A549 (cell line): Measurements from ENCODE around the gene USF1. TPM values are rescaled to one million over a fixed set of nuclear protein-coding genes. Genes with fewer than 3 reads are reported as not detected.

ENCODE experiments used
- ATAC-seq, 2 experiments: fragments of 200-7000 bp in 1 of 2; fragments of >200 bp in 1 of 2; cut with Nextera tagmentation in 1 of 2; cut with Tn5 transposase in 1 of 2; 3 replicates each; pipeline versions ENCODE4 v1.8.0 to v1.9.1; 2018 to 2020; ENCODE audit warnings: mild to moderate bottlenecking in 1 of 2, moderate library complexity in 1 of 2
- CTCF ChIA-PET: fragments of 300-600 bp; sonication (Branson Sonifier 250); formaldehyde crosslinking; extraction: SDS; loops from one replicate; lab custom pipeline; 2021; ENCODE audit warnings: antibody characterized with exemption, inconsistent platforms; lab: Yijun Ruan, JAX
- POLR2A ChIA-PET: fragments of 350-600 bp; formaldehyde crosslinking; extraction: SDS; loops from one replicate; lab custom pipeline; 2021; ENCODE audit warnings: antibody characterized with exemption, inconsistent platforms; lab: Yijun Ruan, JAX
- DNase-seq, 2 experiments: peaks; one replicate each; pipeline versions ENCODE4 v3.0.0 to v3.0.0-alpha.2; 2011 to 2016; ENCODE audit warnings: low read depth in 1 of 2, low spot score in 1 of 2
- FAIRE-seq: peaks from 2 replicates; lab custom pipeline; 2011; peaks lifted over from hg19 to GRCh38; lab: Jason Lieb, UNC
- H3K27ac ChIP-seq, 2 experiments: fragments of >200 bp; sonication (Bioruptor Twin); formaldehyde crosslinking; 3 replicates each; pipeline ENCODE4 v1.5.1; 2016 to 2017
- H3K4me1 ChIP-seq: fragments of >200 bp; sonication (Bioruptor Twin); formaldehyde crosslinking; 3 replicates; pipeline ENCODE4 v1.6.1; 2016
- H3K4me2 ChIP-seq: fragments of >200 bp; sonication (Bioruptor Twin); formaldehyde crosslinking; 3 replicates; pipeline ENCODE4 v1.6.1; 2016
- H3K4me3 ChIP-seq: fragments of >200 bp; sonication (Bioruptor Twin); formaldehyde crosslinking; 3 replicates; pipeline ENCODE4 v1.5.1; 2016
- H3K9me3 ChIP-seq: fragments of >200 bp; sonication (Bioruptor Twin); formaldehyde crosslinking; 3 replicates; pipeline ENCODE4 v1.6.1; 2016
- ATOH8 ChIP-seq: fragments of 250-450 bp; sonication (Bioruptor Pico); IDR thresholded peaks from 2 replicates; pipeline ENCODE4 v1.5.0; 2020; ENCODE audit warnings: low read depth, mild to moderate bottlenecking, moderate library complexity
- BCL3 ChIP-seq: fragments of >200 bp; sonication (Bioruptor Twin); formaldehyde crosslinking; IDR thresholded peaks from 3 replicates; pipeline ENCODE4 v1.6.1; 2016
- CBX8 ChIP-seq: fragments of 200-600 bp; sonication (generic); IDR thresholded peaks from 2 replicates; pipeline ENCODE4 v1.6.1; 2016
- CEBPB ChIP-seq, 2 experiments: fragments of >200 bp in 1 of 2; sonication (Bioruptor Twin) in 1 of 2; formaldehyde crosslinking in 1 of 2; IDR thresholded peaks; 2 replicates each; pipeline ENCODE4 v1.6.1; 2012 to 2016
- CTCF ChIP-seq: fragments of >200 bp; sonication (Bioruptor Twin); formaldehyde crosslinking; IDR thresholded peaks from 3 replicates; pipeline ENCODE4 v1.5.1; 2016
- E2F6 ChIP-seq: IDR thresholded peaks from 2 replicates; pipeline ENCODE4 v1.6.1; 2012; ENCODE audit warnings: low read depth, borderline replicate concordance
- EHF ChIP-seq: fragments of 250-450 bp; sonication (Bioruptor Pico); IDR thresholded peaks from 2 replicates; pipeline ENCODE4 v1.5.0; 2020; ENCODE audit warnings: mild to moderate bottlenecking
- EP300 ChIP-seq, 2 experiments: fragments of >200 bp; sonication (Bioruptor Twin); formaldehyde crosslinking; IDR thresholded peaks; 2 replicates in 1 of 2; 3 replicates in 1 of 2; pipeline ENCODE4 v1.6.1; 2016 to 2017
- ESRRA ChIP-seq: fragments of 150-350 bp; IDR thresholded peaks from 2 replicates; pipeline ENCODE4 v1.6.1; 2014; ENCODE audit warnings: mild to moderate bottlenecking, low read length, borderline replicate concordance
- FOSL2 ChIP-seq, 2 experiments: fragments of 450-650 bp in 1 of 2; fragments of >200 bp in 1 of 2; sonication (Bioruptor Twin) in 1 of 2; formaldehyde crosslinking; IDR thresholded peaks; 2 replicates each; pipeline versions ENCODE4 v1.5.0 to v1.6.1; 2016 to 2020; ENCODE audit warnings: mild to moderate bottlenecking in 1 of 2, moderate library complexity in 1 of 2
- HEYL ChIP-seq: fragments of 250-450 bp; sonication (Bioruptor Pico); IDR thresholded peaks from 2 replicates; pipeline ENCODE4 v1.8.0; 2021; ENCODE audit warnings: mild to moderate bottlenecking, moderate library complexity
- HOXB13 ChIP-seq: fragments of 250-450 bp; sonication (Bioruptor Pico); IDR thresholded peaks from 2 replicates; pipeline ENCODE4 v1.5.0; 2020; ENCODE audit warnings: low read depth, mild to moderate bottlenecking, moderate library complexity
- HOXB5 ChIP-seq: fragments of 250-450 bp; sonication (Bioruptor Pico); IDR thresholded peaks from 2 replicates; pipeline ENCODE4 v1.5.0; 2020; ENCODE audit warnings: mild to moderate bottlenecking, moderate library complexity
- JUNB ChIP-seq: fragments of >200 bp; sonication (Bioruptor Twin); formaldehyde crosslinking; IDR thresholded peaks from 2 replicates; pipeline ENCODE4 v1.6.1; 2016
- MAZ ChIP-seq: fragments of 150-350 bp; IDR thresholded peaks from 2 replicates; pipeline ENCODE4 v1.6.1; 2014; ENCODE audit warnings: antibody characterized with exemption, low read depth, low read length, borderline replicate concordance
- MYC ChIP-seq: IDR thresholded peaks from 2 replicates; pipeline ENCODE4 v1.6.1; 2012; ENCODE audit warnings: mild to moderate bottlenecking, inconsistent platforms, low read length, improper control_type of control experiment, borderline replicate concordance
- POLR2AphosphoS2 ChIP-seq: conservative IDR thresholded peaks from 2 replicates; pipeline ENCODE4 v1.6.1; 2012; ENCODE audit warnings: low read length, improper control_type of control experiment, inconsistent platforms
- RAD21 ChIP-seq, 2 experiments: fragments of >200 bp in 1 of 2; sonication (Bioruptor Twin) in 1 of 2; formaldehyde crosslinking in 1 of 2; IDR thresholded peaks in 1 of 2; conservative IDR thresholded peaks in 1 of 2; 2 replicates in 1 of 2; 3 replicates in 1 of 2; pipeline ENCODE4 v1.6.1; 2012 to 2018; ENCODE audit warnings: inconsistent platforms in 1 of 2
- RARB ChIP-seq: fragments of 250-450 bp; sonication (Bioruptor Pico); IDR thresholded peaks from 2 replicates; pipeline ENCODE4 v1.8.0; 2021; ENCODE audit warnings: mild to moderate bottlenecking, moderate library complexity
- RCOR1 ChIP-seq: fragments of 150-350 bp; IDR thresholded peaks from 2 replicates; pipeline ENCODE4 v1.6.1; 2014; ENCODE audit warnings: antibody characterized with exemption, low read length, low read depth
- RFX5 ChIP-seq: fragments of 450-650 bp; IDR thresholded peaks from 2 replicates; pipeline ENCODE4 v1.7.1; 2014; ENCODE audit warnings: antibody characterized with exemption, mild to moderate bottlenecking, moderate library complexity
- RNF2 ChIP-seq: fragments of 200-600 bp; sonication (generic); IDR thresholded peaks from 2 replicates; pipeline ENCODE4 v1.6.1; 2016; ENCODE audit warnings: low read depth, mild to moderate bottlenecking, antibody characterized with exemption, moderate library complexity, borderline replicate concordance
- SREBF2 ChIP-seq: fragments of 450-650 bp; IDR thresholded peaks from 2 replicates; pipeline ENCODE4 v1.6.1; 2014; ENCODE audit warnings: mild to moderate bottlenecking, moderate library complexity
- ZNF302 ChIP-seq: fragments of 250-450 bp; sonication (Bioruptor Pico); IDR thresholded peaks from 2 replicates; pipeline ENCODE4 v1.9.0; 2021; ENCODE audit warnings: inconsistent platforms, mild to moderate bottlenecking, moderate library complexity
- WGBS: methylation state at CpG from one replicate; pipeline ENCODE4 v1.1.6; 2017; ENCODE audit errors: missing lambda C conversion rate; 5-methylcytosine and 5-hydroxymethylcytosine counted together
- polyA plus RNA-seq, 4 experiments: library from polyadenylated mRNA; depleted of rRNA in 3 of 4; stranded (reverse); fragments of >200 nt; fragmentation: RNase III in 1 of 4; extraction: RNeasy Plus Mini Kit Qiagen cat#74134 plus additional on column Dnase treatment in 1 of 4; gene quantifications; 2 replicates in 3 of 4; 3 replicates in 1 of 4; pipeline ENCODE4 v1.2.3, GENCODE V29; 2011 to 2017

The USF1 gene
- polyA plus RNA-seq, 2 of the 4 experiments (the other 2 are of a cell fraction): 35.5 to 60.5 TPM

GRCh38 chr1:161069241-161069640 is 23.5 kb upstream of the USF1 start:
- Histone ChIP-seq H3K9me3 (no peaks in the 10 kb centered on the region), H3K4me3 (no peak overlapping the region), H3K4me1 (peaks cover 17% of the 10 kb centered on the region)
- no peak for DNase-seq
- CTCF ChIA-PET: interaction anchor here (8.0 to 13.9 kb wide), 2 partner anchors 18 to 28 kb away, joined by 74 to 319 read pairs; partner anchors contain the start of genes KLHDC9 and NECTIN4
- WGBS: 87% methylated on average over 9 of the region's 9 CpGs
- TF ChIP-seq EP300 (IDR thresholded peaks at IDR 0.05): no peak
- TF ChIP-seq CBX8: no peak
- no peak for TF ChIP-seq MYC
- no peak for TF ChIP-seq HEYL
- no peak for TF ChIP-seq BCL3
- no peak for TF ChIP-seq RNF2
- no peak for TF ChIP-seq JUNB
- no peak for TF ChIP-seq MAZ
- TF ChIP-seq EHF: no peak
- no peak for TF ChIP-seq HOXB13 (CRISPR knock-in tag)
- TF ChIP-seq SREBF2: no peak
- no peak for TF ChIP-seq RARB (CRISPR knock-in tag)
- TF ChIP-seq CEBPB (IDR thresholded peaks at IDR 0.05): no peak
- TF ChIP-seq RCOR1: no peak
- TF ChIP-seq, all 56 proteins: peak for 0
- FAIRE-seq (no peak), ATAC-seq (no peak)
- POLR2A ChIA-PET: no interaction called here
- Histone ChIP-seq H3K27ac (no peak overlapping the region), H3K4me2 (no peak overlapping the region)

GRCh38 chr1:161068306-161069234 is 22.8 kb upstream of the USF1 start:
- DNase-seq (no peak), ATAC-seq (no peak; a peak in 2 of 6 replicates), FAIRE-seq (no peak)
- H3K27ac ChIP-seq: no peak overlapping the region
- ChIA-PET CTCF (interaction anchor here (1.2 to 13.9 kb wide), 4 partner anchors 12 to 71 kb away, joined by 3 to 319 read pairs (median 5); partner anchors contain the start of gene KLHDC9), POLR2A (no interaction called here)
- no peaks in the 10 kb centered on the region for H3K9me3 ChIP-seq
- peaks cover 13% of the 10 kb centered on the region for H3K4me1 ChIP-seq
- TF ChIP-seq RARB (CRISPR knock-in tag): no peak
- TF ChIP-seq ATOH8 (CRISPR knock-in tag): no peak
- no peak for TF ChIP-seq HOXB13 (CRISPR knock-in tag)
- no peak for TF ChIP-seq RFX5
- TF ChIP-seq FOSL2 (IDR thresholded peaks at IDR 0.05): no peak
- TF ChIP-seq FOSL2 (CRISPR knock-in tag; IDR thresholded peaks at IDR 0.05): no peak
- TF ChIP-seq EP300 (IDR thresholded peaks at IDR 0.05): no peak
- no peak for TF ChIP-seq CTCF
- TF ChIP-seq RAD21 (conservative IDR thresholded peaks at IDR 0.05 in 1 of 2, IDR thresholded peaks at IDR 0.05 in 1 of 2): no peak
- no peak for TF ChIP-seq HOXB5
- no peak for TF ChIP-seq POLR2AphosphoS2
- no peak for TF ChIP-seq ZNF302 (CRISPR knock-in tag)
- TF ChIP-seq RNF2: no peak
- TF ChIP-seq E2F6: no peak
- TF ChIP-seq ESRRA: no peak
- H3K4me2 ChIP-seq: no peak overlapping the region
- WGBS: 82% methylated on average over 10 of the region's 10 CpGs
- no peak overlapping the region for H3K4me3 ChIP-seq
